NCI-H526 treated with DMSO at 0.1 percent for 48 hours (cell line): ENCODE measurements around the gene WNT6.

Experiments used
- DNase-seq: peaks from one replicate; lab custom pipeline; 2025; lab: John Stamatoyannopoulos, UW

Gene WNT6

GRCh38 chr2:218859556-218859987 lies at the start of gene WNT6:
TSS of gene WNT6 (plus strand) at chr2:218859805. CDS start at chr2:218860038, 233 bp downstream.
- DNase-seq, result no peak

DNA sequence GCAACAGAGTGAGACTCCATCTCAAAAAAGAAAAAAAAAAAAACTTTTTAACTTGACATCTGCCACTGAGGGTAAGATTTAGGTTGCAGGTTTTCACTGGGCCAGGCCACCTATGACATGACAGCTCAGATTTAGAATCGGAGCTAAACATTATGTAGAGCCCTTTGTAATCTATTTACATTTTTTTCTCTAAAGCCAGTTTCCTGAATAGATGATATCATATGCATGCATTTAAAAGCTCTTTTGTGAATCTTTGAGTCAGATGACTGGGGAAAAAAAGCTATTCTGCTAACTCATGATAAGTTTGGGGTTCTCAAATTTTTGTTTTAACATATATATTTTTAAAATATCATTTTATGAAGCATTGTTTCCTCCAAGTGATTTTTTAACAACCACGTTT lies 49.3 kb upstream of the WNT6 start:
- no peak for DNase-seq

- no peak for DNase-seq
These were observed 48.2 kb upstream of the WNT6 start for GRCh38 chr2:218811382-218811781.

- DNase-seq, result no peak
These were observed 47.3 kb upstream of the WNT6 start for GRCh38 chr2:218812096-218812815.

DNA sequence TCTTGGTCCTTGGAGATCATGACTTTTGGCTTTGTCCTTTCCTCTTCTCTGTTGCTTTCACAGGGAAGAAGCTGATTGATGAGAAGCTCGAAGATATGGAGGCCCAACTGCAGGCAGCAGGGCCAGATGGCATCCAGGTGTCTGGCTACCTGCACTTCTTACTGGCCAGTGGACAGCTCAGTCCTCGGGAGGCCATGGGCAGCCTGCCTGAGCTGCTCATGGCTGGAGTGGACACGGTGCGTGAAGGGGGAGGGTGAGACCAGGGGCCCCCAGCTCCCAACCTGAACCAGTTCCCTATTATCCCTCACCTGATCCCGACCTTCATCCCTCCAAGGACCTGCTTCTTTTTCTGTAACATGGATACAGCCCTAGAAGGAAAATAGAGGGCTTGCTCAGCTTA lies 46.7 kb upstream of the WNT6 start:
- DNase-seq, result no peak

DNA sequence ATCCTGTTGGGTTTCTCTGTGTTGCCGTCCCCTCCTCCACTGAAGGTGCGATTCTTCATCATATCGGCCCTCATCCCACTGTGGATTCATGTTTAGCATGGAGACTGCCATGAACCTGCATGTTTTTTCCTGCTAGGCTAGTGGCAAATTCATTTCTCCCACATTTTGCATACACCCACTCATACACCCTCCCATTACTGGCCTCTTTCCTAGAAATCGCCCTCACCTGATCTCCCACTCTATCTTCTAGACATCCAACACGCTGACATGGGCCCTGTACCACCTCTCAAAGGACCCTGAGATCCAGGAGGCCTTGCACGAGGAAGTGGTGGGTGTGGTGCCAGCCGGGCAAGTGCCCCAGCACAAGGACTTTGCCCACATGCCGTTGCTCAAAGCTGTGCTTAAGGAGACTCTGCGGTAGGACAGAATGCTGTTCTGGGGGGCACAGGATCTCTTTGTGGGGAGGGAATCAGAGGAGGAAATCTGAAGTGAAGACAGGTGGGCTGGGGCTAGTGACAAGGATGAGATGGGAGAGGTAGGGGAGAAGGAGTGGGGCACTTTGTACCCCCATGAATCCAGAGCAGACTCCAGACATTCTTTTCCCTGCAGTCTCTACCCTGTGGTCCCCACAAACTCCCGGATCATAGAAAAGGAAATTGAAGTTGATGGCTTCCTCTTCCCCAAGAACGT lies 45.7 kb upstream of the WNT6 start:
- DNase-seq, result no peak

- DNase-seq, result no peak
These were observed 44.9 kb upstream of the WNT6 start for GRCh38 chr2:218814540-218815243.

GRCh38 chr2:218815244-218815637 lies 44.4 kb upstream of the WNT6 start:
- DNase-seq, result no peak

- no peak for DNase-seq
These were observed 44.0 kb upstream of the WNT6 start for GRCh38 chr2:218815649-218816048.

DNA sequence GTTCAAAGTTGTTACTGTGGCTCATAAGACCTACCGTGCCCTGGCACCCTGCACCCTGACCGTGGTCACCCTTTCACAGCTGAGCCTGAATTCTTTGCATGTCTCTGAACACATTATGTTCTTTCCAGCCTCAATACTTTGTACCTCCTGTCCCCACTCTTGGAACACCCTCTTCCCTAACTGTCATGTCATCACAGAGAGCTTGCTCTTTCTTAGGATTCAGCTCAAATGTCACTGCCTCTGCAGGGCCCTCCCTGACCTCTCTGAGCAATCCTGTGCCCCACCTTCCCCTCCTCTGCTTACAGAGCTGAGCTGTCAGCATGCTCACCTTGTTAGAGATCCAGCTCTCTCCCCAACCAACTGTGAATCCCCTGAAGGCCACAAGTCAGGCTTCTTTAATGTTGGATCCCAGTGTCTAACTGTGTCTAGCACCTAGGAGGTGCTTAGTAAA lies 43.0 kb upstream of the WNT6 start:
- no peak for DNase-seq

- DNase-seq, result no peak
These were observed 40.5 kb upstream of the WNT6 start for GRCh38 chr2:218819093-218819492.

DNA sequence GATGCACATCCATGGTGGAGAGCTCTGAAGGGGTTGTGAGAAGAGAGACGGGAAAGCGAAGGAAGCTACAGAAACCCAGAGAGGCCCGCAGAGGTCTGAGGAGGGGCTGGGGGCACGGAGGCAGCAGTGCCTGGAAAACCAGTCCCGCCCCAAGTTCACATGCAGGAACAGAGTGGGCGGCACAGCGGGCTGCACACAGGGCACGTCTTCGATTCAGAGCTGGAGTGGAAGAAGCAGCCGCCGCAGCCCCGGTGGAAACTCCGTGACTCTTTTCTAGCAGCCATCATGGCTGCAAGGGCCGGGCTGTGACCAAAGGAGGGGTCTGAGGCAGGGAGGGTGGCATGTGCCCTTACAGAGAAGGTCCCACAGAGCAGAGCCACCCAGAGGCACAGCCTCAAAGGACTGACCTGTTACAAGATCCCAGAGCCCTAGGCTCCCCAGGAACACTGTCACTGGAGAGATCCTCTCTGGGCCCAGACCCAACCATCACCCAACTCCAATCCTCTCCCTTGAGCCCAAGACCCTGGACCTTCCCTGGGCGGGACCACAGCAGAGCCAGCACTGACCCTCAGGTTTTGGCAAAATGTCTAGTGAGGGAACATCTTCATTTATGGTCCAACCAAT lies 38.7 kb upstream of the WNT6 start:
- DNase-seq, result no peak

- no peak for DNase-seq
These were observed 37.9 kb upstream of the WNT6 start for GRCh38 chr2:218821605-218822211.

- DNase-seq, result no peak
These were observed 37.0 kb upstream of the WNT6 start for GRCh38 chr2:218822622-218823021.

DNA sequence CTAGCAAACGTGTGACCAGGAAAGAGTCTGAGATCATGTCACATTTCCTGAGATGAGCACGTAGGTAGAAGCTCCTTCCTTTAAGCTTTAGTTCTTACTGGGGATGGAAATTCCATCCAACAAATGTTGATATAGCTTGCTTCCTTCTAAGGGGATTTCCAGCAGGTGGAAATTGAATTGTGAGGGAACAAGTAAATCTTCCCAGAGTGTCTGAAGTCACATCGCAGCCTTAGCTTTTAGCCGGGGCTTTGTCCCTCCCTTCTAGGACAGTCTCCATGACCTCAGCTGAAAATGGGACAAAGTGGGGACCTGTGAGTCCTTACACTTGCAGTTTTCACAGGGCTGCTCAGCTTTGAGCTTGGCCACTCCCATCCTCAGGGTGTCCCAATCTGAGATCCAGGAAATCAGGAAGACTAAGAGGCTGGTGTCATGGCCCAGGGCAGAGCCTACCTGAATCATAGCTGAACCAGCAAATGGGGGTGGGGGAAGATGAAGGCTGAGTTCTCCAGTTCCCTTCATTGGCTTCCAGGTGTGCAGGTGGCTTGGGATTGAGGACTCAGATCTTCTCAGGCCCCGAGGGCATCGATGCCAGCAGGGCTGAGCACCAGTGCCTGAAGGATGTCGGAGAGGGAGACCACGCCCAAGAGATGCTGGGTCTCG lies 36.3 kb upstream of the WNT6 start:
- DNase-seq, result no peak

DNA sequence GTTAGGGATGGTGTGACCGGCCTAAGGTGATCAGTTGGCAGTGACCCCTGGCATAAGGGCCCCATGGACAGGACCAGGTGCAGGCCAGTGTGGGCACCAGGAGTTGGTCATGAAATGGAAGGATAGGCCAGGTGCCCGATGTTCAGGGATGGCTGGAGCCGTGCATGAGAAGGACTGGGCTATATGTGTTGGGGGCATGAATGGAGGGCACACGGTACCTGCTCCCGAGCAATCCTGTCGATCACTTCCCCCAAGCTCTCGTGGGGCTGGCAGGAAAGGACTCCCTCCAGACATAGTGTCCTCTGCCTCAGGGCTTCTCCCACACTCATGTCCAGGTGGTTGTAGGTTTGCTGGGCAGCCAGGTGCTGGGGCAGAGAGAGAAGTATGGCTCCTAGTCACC lies 35.6 kb upstream of the WNT6 start:
- no peak for DNase-seq

DNA sequence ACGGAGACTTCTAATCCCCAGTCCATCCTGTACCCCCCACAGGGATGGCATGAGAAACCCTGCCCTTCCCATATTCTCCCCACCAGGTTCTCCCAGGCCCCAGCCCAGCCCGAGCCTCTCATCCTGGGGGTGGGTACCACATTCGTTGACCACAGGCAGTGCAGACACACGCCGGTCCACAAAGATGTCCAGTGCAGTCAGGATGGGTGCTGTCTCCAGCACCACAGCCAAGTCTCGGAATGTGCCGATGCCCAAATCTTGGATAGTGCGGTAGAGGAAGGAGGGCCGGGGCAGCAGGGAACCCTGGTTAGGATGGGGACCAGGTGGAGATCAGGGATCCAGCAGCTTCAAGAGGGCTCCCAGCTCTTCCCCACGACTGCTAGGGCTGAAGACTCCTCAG lies 32.8 kb upstream of the WNT6 start:
- DNase-seq, result no peak

GRCh38 chr2:218827701-218828476 lies 31.7 kb upstream of the WNT6 start:
- no peak for DNase-seq

GRCh38 chr2:218828477-218828778 lies 31.2 kb upstream of the WNT6 start:
- DNase-seq, result no peak

- no peak for DNase-seq
These were observed 29.6 kb upstream of the WNT6 start for GRCh38 chr2:218829868-218830451.
